ENCODE measurements around the gene RFX3. TPM values are rescaled to one million over a fixed set of nuclear protein-coding genes. Genes with fewer than 3 reads are reported as not detected.

The RFX3 gene
- total and polyA plus RNA-seq, 4 donors: 16.7 to 44.0 (median 26.8) TPM

DNA sequence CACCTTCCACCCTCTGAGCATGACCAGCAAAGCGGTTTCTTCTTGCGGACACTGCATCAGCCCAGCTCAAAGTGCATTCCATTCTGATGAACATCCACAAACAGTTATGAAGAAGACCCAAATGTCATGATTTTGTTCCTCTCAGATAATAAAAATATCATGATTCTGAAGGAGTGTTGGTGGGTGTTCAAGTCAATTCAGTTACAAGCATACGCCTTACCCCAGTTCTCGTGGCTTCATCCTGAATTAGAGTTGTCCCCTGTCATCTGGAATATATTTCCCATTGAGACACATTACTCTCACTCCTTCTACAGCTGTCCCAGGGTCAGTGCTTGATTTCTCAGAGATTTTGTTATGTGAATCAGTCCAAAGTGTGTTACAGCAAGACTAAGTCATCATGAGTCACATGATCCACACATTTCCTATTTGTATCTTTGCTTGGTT is 325.4 kb downstream of the RFX3 start:
- no CpG with 5 or more reads among the region's 4 CpGs for WGBS (ENCODE audit: insufficient coverage)
- H3K9me3 ChIP-seq (ENCODE audit: control insufficient read depth, insufficient read depth, low read length): no peaks in the 10 kb centered on the region
- no peaks in the 10 kb centered on the region for H3K4me1 ChIP-seq (ENCODE audit: control insufficient read depth, insufficient read depth, low read length)
- H3K36me3 ChIP-seq (ENCODE audit: control insufficient read depth, insufficient read depth, low read length): no peaks in the 10 kb centered on the region
- H3K4me3 ChIP-seq (ENCODE audit: low read depth, low read length): no peak overlapping the region
- H3K27me3 ChIP-seq (ENCODE audit: control insufficient read depth, insufficient read depth, low read length): no peaks in the 10 kb centered on the region
- H3K27ac ChIP-seq (ENCODE audit: low read depth, low read length): no peak overlapping the region
- no peak for DNase-seq (ENCODE audit: low read depth in 4 of 6, low spot score in 6 of 6)

DNA sequence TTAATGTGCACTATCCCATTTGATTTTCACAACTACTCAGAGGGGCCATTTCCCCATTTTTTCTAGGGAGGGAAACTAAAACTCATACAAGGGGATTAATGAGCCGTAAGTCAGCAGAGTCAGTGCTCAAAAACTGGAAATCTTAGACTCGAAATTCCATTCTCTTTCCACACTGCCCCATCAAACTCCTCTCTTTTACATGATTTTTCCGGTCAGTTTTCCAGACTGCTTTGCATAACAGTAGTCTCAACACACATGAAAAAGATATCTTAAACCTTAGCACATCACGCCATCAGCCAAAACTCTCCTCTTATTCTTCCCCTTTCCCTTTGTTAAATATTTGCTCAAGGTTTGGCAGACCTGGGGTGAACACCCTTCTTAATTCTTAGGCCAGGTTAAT is 332.0 kb downstream of the RFX3 start:
- Histone ChIP-seq H3K4me3 (ENCODE audit: low read depth, low read length) (no peak overlapping the region), H3K4me1 (ENCODE audit: control insufficient read depth, insufficient read depth, low read length) (no peaks in the 10 kb centered on the region), H3K9me3 (ENCODE audit: control insufficient read depth, insufficient read depth, low read length) (no peaks in the 10 kb centered on the region), H3K27ac (ENCODE audit: low read depth, low read length) (no peak overlapping the region), H3K36me3 (ENCODE audit: control insufficient read depth, insufficient read depth, low read length) (no peaks in the 10 kb centered on the region), H3K27me3 (ENCODE audit: control insufficient read depth, insufficient read depth, low read length) (no peaks in the 10 kb centered on the region)
- no peak for DNase-seq (ENCODE audit: low read depth in 4 of 6, low spot score in 6 of 6)
- 60% methylated on average over 4 of the region's 4 CpGs for WGBS (ENCODE audit: insufficient coverage)

DNA sequence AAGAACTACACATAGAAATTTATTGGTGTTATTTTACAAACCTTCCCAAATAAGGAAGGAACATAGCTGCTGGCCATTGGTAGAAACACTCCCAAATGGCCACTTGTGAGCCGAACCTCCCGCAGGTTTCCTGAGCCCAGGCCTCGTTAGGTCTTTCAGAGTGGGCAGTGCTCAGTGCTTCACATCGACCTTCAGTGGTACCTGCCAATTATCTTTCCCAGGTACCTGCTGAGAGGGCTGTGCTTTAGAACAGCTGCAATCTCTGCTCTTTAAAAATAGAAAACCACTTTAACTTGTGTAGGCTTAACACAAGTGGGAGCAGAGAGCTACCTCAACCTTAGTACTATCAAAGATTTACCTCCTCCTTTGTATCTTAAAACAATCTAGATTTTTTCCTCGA is 334.1 kb downstream of the RFX3 start:
- 64% methylated on average over 4 of the region's 5 CpGs for WGBS (ENCODE audit: insufficient coverage)
- Histone ChIP-seq H3K4me3 (ENCODE audit: low read depth, low read length) (no peak overlapping the region), H3K27ac (ENCODE audit: low read depth, low read length) (no peak overlapping the region), H3K9me3 (ENCODE audit: control insufficient read depth, insufficient read depth, low read length) (no peaks in the 10 kb centered on the region), H3K27me3 (ENCODE audit: control insufficient read depth, insufficient read depth, low read length) (no peaks in the 10 kb centered on the region), H3K4me1 (ENCODE audit: control insufficient read depth, insufficient read depth, low read length) (no peaks in the 10 kb centered on the region), H3K36me3 (ENCODE audit: control insufficient read depth, insufficient read depth, low read length) (no peaks in the 10 kb centered on the region)
- peak in 1 of 6 donors; percentile 41 for DNase-seq (ENCODE audit: low read depth in 4 of 6, low spot score in 6 of 6)

DNA sequence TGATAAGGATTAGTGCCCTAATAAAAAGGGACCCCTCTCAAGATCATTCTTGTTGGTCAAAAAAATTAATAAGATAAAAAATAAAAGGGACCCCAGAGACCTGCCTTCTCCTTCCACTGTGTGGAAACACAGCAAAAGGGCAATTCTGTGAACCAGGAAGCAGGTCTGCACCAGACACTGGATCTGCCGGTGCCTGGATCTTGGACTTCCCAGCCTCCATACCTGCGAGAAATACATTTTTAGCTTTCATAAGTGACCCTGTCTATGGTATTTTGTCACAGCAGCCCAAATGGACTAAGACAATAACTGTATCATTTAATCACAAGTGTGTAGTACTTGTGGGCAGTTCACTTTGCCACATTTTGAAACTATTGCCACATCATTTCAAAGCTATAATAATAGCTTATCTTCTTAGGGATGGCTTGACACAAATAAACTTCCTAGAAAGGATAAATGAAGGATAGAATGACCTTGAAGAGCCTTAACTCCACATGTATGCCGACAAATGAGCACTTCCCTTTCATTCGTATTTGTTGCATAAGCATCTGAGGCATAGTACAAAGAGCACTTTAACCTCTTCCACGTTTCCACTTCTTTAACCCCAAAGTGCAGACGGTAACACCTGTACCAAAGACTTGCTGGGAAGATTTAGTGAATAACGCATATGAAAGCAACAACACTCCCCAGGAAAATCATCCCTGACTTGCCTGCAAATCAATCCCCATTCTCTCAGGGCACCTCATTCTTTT is 336.5 kb downstream of the RFX3 start:
- 80% methylated on average over 4 of the region's 7 CpGs for WGBS (ENCODE audit: insufficient coverage)
- no peaks in the 10 kb centered on the region for H3K4me1 ChIP-seq (ENCODE audit: control insufficient read depth, insufficient read depth, low read length)
- DNase-seq (ENCODE audit: low read depth in 4 of 6, low spot score in 6 of 6): no peak
- no peak overlapping the region for H3K4me3 ChIP-seq (ENCODE audit: low read depth, low read length)
- H3K27me3 ChIP-seq (ENCODE audit: control insufficient read depth, insufficient read depth, low read length): no peaks in the 10 kb centered on the region
- no peaks in the 10 kb centered on the region for H3K36me3 ChIP-seq (ENCODE audit: control insufficient read depth, insufficient read depth, low read length)
- no peak overlapping the region for H3K27ac ChIP-seq (ENCODE audit: low read depth, low read length)
- no peaks in the 10 kb centered on the region for H3K9me3 ChIP-seq (ENCODE audit: control insufficient read depth, insufficient read depth, low read length)

DNA sequence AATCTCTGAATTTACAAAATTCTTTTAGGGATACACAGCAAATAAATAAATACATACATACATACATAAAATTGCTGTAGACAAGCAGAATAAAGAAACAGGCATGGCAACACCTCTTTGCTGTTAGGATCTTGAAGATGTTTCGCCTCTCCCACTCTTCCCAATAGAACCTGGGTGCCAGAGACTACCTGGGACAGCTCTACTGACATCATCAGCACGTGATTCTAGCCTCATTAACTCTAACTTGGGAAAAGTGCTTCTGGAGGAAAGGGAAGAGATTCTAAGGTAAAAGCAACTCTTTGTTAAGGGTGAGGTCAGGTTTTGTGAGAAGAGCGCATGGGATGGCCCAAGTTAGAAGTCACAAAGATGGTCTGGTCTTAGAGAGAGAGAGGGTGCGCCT is 339.1 kb downstream of the RFX3 start:
- Histone ChIP-seq H3K4me3 (ENCODE audit: low read depth, low read length) (no peak overlapping the region), H3K36me3 (ENCODE audit: control insufficient read depth, insufficient read depth, low read length) (no peaks in the 10 kb centered on the region), H3K4me1 (ENCODE audit: control insufficient read depth, insufficient read depth, low read length) (peaks cover 2% of the 10 kb centered on the region), H3K27ac (ENCODE audit: low read depth, low read length) (no peak overlapping the region), H3K27me3 (ENCODE audit: control insufficient read depth, insufficient read depth, low read length) (peaks cover 3% of the 10 kb centered on the region), H3K9me3 (ENCODE audit: control insufficient read depth, insufficient read depth, low read length) (no peaks in the 10 kb centered on the region)
- no peak for DNase-seq (ENCODE audit: low read depth in 4 of 6, low spot score in 6 of 6)
- 97% methylated on average over 3 of the region's 4 CpGs for WGBS (ENCODE audit: insufficient coverage)

DNA sequence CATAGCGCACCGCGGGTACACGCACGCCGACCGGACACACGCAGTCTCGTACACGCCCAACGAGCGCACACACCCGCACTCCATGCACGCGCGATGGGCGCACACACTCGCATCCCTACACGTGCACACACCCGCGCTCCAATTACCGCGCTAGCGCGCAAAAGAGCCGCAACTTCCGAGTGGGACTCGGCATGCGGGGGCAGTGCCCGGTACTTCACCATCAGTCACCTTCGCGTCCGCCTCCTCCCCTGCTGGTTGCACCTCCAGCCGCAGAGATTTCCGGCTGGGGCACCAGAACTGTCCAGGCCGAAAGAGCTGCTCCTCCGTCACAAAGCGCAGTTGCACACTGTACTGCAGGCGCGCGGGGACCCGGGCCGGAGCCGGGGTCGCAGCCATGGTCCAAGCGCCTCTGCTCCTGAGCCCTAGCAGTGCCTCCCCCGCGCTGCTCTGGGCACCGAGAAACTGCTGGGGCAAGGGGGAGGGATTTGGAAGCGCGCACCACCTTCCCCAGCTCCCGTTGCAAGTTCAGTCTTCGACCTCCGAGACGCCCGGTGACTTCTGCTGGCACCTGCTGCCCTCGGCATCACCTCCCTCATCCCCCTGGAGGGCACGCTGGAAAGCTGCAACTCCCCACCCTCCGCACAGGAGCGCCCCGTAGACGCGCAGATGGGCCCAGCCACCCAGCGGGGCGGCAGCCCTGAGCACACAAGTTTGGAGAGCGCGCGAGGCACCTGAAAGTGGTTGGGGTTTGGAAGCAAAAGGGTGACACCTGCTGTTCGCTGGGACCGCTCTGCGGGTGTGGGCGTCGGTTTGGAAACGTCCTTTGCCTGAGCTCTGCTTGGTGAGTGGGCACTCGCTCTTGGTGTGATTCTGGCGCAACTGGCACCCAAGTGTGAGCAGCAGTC is 344.5 kb downstream of the RFX3 start:
- peak overlapping the region; percentile 15 for H3K27ac ChIP-seq (ENCODE audit: low read depth, low read length)
- DNase-seq (ENCODE audit: low read depth in 4 of 6, low spot score in 6 of 6): peak; percentile 35 to 91 (median 50)
- H3K36me3 ChIP-seq (ENCODE audit: control insufficient read depth, insufficient read depth, low read length): no peaks in the 10 kb centered on the region
- H3K27me3 ChIP-seq (ENCODE audit: control insufficient read depth, insufficient read depth, low read length): peaks cover 16% of the 10 kb centered on the region
- peak overlapping the region; percentile 55 for H3K4me3 ChIP-seq (ENCODE audit: low read depth, low read length)
- peaks cover 19% of the 10 kb centered on the region for H3K4me1 ChIP-seq (ENCODE audit: control insufficient read depth, insufficient read depth, low read length)
- no peaks in the 10 kb centered on the region for H3K9me3 ChIP-seq (ENCODE audit: control insufficient read depth, insufficient read depth, low read length)
- 1% methylated on average over 76 of the region's 76 CpGs for WGBS (ENCODE audit: insufficient coverage)

DNA sequence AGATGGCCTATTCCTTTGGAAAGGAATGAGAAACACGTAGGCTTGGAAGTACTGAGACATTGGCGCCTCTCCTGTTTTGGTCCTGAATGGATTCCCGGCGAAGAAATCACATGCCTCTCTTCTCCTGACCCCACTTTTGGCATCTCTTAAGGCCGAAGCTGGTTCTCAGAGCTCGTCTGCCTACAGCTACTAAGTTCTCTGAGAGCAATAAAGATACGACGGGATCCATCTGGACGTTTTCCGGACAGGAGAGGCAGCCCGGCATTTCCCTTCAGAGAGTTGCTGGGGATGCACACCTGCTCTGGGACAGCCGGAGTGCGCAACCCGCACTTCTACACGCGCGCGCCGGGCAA is 345.1 kb downstream of the RFX3 start:
- H3K36me3 ChIP-seq (ENCODE audit: control insufficient read depth, insufficient read depth, low read length): no peaks in the 10 kb centered on the region
- peaks cover 16% of the 10 kb centered on the region for H3K27me3 ChIP-seq (ENCODE audit: control insufficient read depth, insufficient read depth, low read length)
- peak overlapping the region; percentile 15 for H3K27ac ChIP-seq (ENCODE audit: low read depth, low read length)
- 8% methylated on average over 17 of the region's 19 CpGs for WGBS (ENCODE audit: insufficient coverage)
- peak in 2 of 6 donors; percentile 13 to 22 for DNase-seq (ENCODE audit: low read depth in 4 of 6, low spot score in 6 of 6)
- H3K4me3 ChIP-seq (ENCODE audit: low read depth, low read length): peak overlapping the region; percentile 55
- H3K9me3 ChIP-seq (ENCODE audit: control insufficient read depth, insufficient read depth, low read length): no peaks in the 10 kb centered on the region
- H3K4me1 ChIP-seq (ENCODE audit: control insufficient read depth, insufficient read depth, low read length): peaks cover 19% of the 10 kb centered on the region

DNA sequence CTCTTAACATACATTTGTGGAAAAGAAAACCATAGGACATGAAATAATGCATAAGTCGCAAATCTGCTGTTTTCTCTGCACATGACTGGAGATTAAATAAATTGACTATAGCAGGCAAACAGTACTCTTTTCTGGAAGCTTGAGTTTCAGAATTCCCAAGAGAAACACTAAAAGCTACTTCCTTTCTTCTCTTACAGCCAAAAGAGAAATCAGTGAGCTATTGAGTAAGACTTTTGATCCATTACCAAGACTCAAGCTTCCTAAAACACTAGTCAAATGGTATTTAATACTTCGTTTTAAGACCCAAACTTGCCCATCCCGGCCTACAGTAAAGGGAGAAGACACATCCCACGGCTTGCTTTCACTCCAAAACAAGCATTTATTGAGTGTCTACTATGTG is 346.1 kb downstream of the RFX3 start:
- no peaks in the 10 kb centered on the region for H3K9me3 ChIP-seq (ENCODE audit: control insufficient read depth, insufficient read depth, low read length)
- no peak overlapping the region for H3K27ac ChIP-seq (ENCODE audit: low read depth, low read length)
- H3K4me1 ChIP-seq (ENCODE audit: control insufficient read depth, insufficient read depth, low read length): peaks cover 19% of the 10 kb centered on the region
- DNase-seq (ENCODE audit: low read depth in 4 of 6, low spot score in 6 of 6): no peak
- peaks cover 16% of the 10 kb centered on the region for H3K27me3 ChIP-seq (ENCODE audit: control insufficient read depth, insufficient read depth, low read length)
- no peaks in the 10 kb centered on the region for H3K36me3 ChIP-seq (ENCODE audit: control insufficient read depth, insufficient read depth, low read length)
- no peak overlapping the region for H3K4me3 ChIP-seq (ENCODE audit: low read depth, low read length)
- no CpG with 5 or more reads among the region's 4 CpGs for WGBS (ENCODE audit: insufficient coverage)

DNA sequence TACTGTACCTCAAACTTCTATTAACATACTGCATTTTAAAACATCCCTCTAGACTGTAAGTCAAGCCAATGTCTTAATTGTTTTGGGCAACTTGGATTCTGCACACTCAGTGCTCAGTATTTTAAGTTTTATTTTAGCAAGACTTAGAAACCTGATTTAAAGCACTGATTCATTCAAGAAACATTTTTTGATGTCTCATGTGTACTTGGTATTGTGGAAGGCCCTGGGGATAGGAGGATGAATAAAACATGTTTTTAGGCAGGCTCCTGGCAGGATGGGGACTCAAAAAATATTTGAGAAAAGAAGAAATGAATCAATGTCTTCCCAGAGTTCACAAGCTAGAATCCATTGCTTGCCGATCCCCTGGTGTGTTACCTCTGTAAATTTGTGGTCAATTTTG is 347.9 kb downstream of the RFX3 start:
- DNase-seq (ENCODE audit: low read depth in 4 of 6, low spot score in 6 of 6): no peak
- H3K9me3 ChIP-seq (ENCODE audit: control insufficient read depth, insufficient read depth, low read length): no peaks in the 10 kb centered on the region
- peaks cover 19% of the 10 kb centered on the region for H3K4me1 ChIP-seq (ENCODE audit: control insufficient read depth, insufficient read depth, low read length)
- H3K4me3 ChIP-seq (ENCODE audit: low read depth, low read length): no peak overlapping the region
- H3K27me3 ChIP-seq (ENCODE audit: control insufficient read depth, insufficient read depth, low read length): peaks cover 16% of the 10 kb centered on the region
- no CpG with 5 or more reads among the region's 1 CpG for WGBS (ENCODE audit: insufficient coverage)
- H3K27ac ChIP-seq (ENCODE audit: low read depth, low read length): no peak overlapping the region
- no peaks in the 10 kb centered on the region for H3K36me3 ChIP-seq (ENCODE audit: control insufficient read depth, insufficient read depth, low read length)
